ACHN (cell line): ENCODE data around the gene NKAIN2.
"Not testable (repeated sequence)": the region's sequence is repeated elsewhere in the genome, so short reads cannot be mapped to it uniquely, and the experiment has no call there.

Experiments
- DNase-seq: peaks from one replicate; pipeline ENCODE4 v3.0.0-alpha.2; 2015
- in situ Hi-C: cut with HindIII; loops from 2 replicates; pipeline ENCODE4 v1.10.0; 2017; ENCODE audit warnings: low sequenced_read_pairs, low pct_ligation_motif_present, low pct_unique_long_range_greater_than_20kb

Gene NKAIN2

GRCh38 chr6:124319410-124319809 lies 515.7 kb downstream of the NKAIN2 start:
- in situ Hi-C loops = no loop called here
- DNase-seq = no peak

- DNase-seq = no peak
- in situ Hi-C loops = no loop called here
Observed at GRCh38 chr6:124324237-124324636, 520.6 kb downstream of the NKAIN2 start.

DNA sequence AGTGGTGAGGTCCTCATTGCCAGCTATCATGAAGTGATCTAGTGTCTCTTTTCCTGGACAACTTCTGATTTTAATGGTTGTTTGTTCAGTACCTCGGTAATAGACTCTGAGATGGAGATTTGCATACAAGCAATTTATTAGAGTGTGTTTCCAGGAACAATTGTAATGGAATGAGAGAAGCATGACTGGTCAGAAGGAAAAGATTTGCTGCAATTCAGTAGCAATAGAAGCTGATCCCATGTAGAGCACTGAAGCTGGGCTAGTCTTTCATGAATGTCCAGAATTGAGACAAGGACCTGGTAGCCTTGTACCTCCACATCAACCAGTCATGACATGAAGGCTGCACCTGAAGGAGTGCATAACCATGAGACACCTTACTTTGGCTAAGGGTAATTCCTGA lies 526.5 kb downstream of the NKAIN2 start:
- DNase-seq = no peak
- in situ Hi-C loops = no loop called here

DNA sequence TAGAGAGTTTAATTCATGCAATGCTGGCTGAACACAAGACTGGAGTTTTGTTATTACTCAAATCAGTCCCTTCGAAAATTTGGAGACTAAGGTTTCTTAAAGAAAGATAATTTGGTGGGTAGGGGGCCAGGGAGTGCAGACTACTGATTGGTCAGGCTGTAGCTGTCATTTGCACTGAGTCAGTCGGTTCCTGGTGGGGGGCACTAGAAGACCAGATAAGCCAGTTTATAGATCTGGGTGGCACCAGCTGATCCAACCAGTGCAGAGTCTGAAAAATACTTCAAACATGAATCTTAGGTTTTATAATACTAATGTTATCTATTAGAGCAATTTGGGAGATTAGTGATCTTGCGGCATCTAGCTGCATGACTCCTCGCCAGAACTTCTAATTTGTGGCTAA lies 530.7 kb downstream of the NKAIN2 start:
- no peak for DNase-seq
- in situ Hi-C loops = no loop called here

DNA sequence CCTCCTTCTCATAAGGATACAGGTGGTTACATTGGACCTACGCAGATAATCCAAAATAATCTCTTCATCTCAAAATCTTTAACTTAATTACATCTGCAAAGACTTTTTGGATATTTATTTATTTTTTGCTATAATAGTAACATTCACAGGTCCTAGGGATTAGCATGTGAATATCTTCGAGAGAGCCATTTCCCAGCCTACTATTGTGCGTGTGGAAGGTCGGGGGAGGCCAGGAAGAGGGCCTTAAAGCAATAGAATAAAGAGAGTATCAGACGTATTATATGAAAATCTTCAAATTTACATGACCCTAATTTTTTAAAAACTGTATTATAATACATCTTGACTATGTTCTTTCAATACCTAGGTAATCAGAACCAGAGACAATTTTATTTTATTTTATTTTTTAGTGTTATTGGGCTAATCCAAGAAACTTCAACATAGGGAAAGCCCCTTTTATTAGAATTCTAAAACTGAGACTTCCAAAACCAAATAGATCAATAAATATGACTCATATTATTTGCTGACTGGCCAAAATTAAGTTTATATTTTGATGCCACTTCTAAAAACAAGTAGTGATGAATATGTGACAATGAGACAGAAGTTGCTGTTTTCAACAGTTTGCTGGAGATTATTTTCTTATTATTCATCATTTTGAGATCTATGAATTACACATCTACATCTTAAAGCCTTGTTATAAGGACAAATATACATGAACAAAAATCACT lies 536.1 kb downstream of the NKAIN2 start:
- in situ Hi-C loops = no loop called here
- no peak for DNase-seq

DNA sequence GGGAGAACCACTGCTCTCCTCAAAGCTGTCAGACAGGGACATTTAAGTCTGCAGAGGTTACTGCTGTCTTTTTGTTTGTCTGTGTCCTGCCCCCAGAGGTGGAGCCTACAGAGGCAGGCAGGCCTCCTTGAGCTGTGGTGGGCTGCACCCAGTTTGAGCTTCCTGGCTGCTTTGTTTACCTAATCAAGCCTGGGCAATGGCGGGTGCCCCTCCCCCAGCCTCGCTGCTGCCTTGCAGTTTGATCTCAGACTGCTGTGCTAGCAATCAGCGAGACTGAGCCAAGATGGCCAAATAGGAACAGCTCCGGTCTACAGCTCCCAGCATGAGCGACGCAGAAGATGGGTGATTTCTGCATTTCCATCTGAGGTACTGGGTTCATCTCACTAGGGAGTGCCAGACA lies 544.7 kb downstream of the NKAIN2 start:
- DNase-seq, in situ Hi-C loops: not testable (repeated sequence)

GRCh38 chr6:124355146-124355545 lies 551.5 kb downstream of the NKAIN2 start:
- DNase-seq = no peak
- in situ Hi-C loops = no loop called here

DNA sequence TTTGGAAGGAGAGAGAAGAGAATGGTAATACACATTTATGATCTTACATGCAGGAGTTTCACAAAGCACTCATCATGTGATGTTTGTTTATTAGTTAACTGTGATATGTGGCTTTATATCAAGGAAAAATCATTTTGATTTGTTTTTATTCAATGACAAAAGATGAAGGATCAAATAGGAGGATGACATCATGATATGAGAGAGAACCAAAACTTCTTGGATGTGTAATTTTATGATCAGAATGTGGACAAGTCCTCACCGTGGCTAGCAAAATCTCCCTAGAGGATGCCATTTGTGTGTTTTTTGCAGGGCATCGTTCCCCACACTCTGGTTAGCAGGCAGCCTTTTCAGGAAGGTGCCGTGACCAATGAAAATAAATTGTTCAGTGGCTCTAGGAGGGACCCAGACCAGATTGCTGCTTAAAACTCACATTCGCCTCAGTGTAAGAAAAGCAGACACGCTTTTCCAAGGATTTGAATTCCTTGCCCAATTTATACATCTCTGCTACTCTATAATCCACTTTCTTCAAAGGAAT lies 552.7 kb downstream of the NKAIN2 start:
- DNase-seq = no peak
- in situ Hi-C loops = no loop called here

DNA sequence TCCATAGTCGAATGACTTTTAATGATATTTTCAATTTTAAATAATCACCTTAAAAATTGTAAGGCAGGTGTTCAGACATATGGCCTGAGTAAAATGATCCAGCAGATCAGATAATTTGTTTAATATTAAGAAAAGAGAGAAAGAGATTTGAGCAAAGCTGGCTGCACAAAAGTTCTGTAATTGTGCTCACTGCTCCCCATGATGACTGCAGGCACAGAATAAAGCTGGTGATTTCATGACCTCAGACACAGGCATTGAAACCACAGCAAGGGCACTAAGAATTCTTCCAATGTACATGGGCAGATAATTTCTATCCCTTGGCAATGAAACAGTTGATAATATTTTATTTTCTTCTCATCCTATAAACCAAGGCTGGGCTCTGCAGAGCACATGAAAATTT lies 553.1 kb downstream of the NKAIN2 start:
- in situ Hi-C loops = no loop called here
- no peak for DNase-seq

DNA sequence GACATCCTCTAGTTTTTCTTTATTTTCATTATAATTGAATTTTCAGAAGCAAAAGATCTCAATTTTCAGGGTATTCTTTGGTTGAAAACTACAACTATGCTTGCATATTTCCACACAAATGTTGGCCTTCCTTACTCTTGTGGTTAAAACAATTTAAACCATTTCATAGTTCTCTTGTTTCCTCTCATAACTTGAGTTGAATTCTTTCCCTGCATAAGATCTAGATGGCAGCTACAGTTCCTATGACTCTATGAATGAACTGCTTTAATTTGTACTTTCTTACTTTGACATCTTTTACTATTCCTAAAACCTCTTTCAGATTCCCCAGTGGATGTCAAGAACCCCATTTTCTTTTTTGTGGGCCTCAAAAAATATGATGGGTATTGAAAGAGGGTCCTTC lies 564.5 kb downstream of the NKAIN2 start:
- in situ Hi-C loops = no loop called here
- no peak for DNase-seq

DNA sequence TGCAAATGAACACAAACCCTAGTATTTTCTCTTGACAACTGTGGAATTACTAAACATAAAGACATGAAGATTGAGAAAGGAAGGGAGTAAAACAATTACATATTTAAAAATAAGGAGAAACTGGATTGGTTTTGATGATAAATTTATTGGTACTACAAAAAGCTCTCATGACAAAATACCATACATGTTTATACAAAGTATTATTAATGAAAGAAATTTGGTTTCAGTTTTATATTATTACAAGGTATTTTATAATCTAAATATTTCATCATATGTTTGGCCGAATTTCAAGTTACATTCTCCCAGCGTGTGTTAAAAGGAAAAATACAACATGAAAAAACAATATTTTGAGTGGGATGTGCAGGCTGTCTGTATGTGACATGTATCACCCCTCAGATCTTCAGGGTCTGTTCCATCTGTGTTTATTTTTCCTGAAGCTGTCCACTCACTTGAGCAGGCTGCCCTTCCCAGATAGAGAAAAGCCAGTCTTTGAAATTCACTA lies 568.4 kb downstream of the NKAIN2 start:
- in situ Hi-C loops = no loop called here
- DNase-seq = no peak

GRCh38 chr6:124373386-124373785 lies 569.7 kb downstream of the NKAIN2 start:
- in situ Hi-C loops = no loop called here
- no peak for DNase-seq

- in situ Hi-C loops = no loop called here
- DNase-seq = no peak
Observed at GRCh38 chr6:124389127-124389526, 585.5 kb downstream of the NKAIN2 start.

GRCh38 chr6:124393536-124393935 lies 589.9 kb downstream of the NKAIN2 start:
- DNase-seq = no peak
- in situ Hi-C loops = no loop called here

- in situ Hi-C loops = no loop called here
- DNase-seq = no peak
Observed at GRCh38 chr6:124396361-124396760, 592.7 kb downstream of the NKAIN2 start.

DNA sequence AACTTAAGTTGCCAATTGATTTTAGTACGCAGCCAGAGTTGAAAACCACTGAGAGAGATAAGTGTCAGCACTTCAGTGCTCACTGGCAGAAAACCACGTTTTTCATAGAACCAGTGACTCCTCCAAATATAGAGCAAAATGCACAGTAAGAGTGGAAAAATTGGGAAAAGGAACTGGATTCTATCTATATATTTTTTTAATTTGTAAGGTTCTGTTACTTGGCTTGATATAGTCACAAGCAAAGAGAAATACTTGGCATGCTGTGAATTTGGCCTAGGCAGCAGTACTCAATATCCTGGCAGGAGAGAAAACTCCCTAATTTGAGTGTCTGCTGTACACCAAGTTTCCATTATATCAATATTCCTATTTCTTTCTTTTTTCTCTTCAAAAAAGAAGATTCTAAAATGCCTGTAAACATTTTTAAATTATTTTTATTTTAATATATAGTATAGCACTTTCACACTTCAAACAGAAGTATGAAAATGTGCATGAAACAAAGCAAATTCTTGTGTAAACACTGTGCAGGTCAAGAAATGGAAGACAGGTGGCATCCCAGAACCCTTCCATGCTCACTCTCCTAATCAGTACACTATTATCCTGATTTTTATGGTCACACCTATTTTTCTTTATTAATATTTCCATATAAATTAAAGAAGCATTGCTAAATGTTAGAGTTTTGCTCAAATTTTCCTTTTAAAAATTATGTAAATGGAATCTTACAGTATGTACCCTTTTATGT lies 596.8 kb downstream of the NKAIN2 start:
- DNase-seq = no peak

GRCh38 chr6:124410425-124410824 lies 606.8 kb downstream of the NKAIN2 start:
- DNase-seq, in situ Hi-C loops: not testable (repeated sequence)

More for the DNA sequence above, 596.8 kb downstream of the NKAIN2 start:
- in situ Hi-C loops = no loop called here

DNA sequence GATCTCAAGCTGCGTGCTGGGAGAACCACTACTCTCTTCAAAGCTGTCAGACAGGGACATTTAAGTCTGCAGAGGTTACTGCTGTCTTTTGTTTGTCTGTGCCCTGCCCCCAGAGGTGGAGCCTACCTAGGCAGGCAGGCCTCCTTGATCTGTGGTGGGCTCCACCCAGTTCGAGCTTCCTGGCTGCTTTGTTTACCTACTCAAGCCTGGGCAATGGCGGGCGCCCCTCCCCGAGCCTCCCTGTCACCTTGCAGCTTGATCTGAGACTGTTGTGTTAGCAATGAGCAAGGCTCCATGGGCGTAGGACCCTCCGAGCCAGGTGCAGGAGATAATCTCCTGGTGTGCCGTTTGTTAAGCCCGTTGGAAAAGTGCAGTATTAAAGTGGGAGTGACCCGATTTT lies 609.0 kb downstream of the NKAIN2 start:
- DNase-seq, in situ Hi-C loops: not testable (repeated sequence)

DNA sequence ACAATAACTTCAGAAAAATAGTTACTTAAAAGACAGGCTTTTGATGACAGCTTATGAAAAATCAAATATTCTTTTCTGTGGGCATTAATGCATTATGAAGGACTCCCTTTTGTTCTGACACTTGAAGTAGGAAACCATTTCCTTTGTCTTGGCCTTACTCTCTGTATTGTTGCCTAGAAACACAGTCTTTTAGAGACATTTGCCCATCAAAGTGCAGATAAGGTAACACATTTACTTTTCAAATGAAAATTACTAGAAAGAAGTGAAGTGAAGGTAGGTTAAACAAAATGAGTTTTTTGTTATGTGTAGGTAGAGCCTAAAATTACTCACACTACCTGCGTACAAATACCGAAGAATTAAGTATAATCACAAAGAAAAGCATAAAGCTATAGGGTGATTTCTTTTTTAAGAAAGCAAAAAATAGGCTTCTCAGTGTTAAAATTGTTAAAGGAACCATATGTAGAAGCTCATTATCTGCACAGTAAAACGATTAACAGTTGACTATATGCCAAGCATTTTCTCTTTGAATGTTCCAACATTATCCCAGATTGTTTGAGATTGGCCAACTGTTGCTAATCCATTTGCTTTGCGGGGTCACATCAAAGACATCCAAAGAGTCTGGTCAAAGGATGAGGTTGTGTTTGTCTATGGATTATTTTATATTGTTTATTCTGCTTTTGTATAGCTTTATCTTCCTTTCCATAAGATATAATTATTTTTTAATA lies 616.6 kb downstream of the NKAIN2 start:
- DNase-seq = no peak

More for the DNA sequence above, 616.6 kb downstream of the NKAIN2 start:
- in situ Hi-C loops = no loop called here
